GM21423 (cell line): ENCODE measurements around the gene KCNJ8.

Source experiments
- ATAC-seq: cut with Tn5 transposase; IDR thresholded peaks from one replicate; pipeline ENCODE4 v1.9.1; 2021; ENCODE audit warnings: mild to moderate bottlenecking, moderate library complexity; ENCODE audit not compliant: unreplicated experiment

The KCNJ8 gene

DNA sequence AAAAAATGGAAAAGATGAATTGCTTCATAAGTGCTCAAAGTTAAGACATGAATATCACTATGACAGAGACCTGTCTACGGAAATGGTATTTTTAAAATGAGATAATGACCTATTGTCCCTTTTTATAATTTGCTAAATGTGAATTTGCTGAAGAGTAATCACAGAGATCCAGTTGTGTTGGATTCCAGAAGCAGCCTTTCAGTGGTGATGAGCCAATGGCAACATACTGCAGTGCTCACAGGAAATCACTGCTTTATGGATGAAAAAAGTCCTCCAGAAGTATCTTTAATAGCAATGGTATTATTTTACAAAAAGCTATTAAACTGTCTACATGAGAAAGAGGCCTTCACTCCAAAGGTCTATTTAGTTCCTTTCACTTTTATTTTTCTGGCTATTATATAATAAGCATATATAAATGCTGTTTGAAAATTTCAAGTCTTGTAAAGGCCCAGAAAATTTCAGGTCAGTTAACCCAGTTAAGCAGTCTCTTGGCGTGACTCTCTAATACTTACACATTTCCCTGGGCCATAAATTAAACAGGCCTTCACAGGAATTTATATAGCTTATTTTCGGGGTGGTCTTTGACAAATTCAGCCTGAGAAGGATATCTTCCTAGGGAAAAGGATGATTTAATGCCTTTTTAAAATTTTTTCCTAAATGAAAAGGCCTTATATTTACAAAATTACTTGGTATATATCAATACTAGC lies 55.4 kb downstream of the KCNJ8 start:
- ATAC-seq: no peak

DNA sequence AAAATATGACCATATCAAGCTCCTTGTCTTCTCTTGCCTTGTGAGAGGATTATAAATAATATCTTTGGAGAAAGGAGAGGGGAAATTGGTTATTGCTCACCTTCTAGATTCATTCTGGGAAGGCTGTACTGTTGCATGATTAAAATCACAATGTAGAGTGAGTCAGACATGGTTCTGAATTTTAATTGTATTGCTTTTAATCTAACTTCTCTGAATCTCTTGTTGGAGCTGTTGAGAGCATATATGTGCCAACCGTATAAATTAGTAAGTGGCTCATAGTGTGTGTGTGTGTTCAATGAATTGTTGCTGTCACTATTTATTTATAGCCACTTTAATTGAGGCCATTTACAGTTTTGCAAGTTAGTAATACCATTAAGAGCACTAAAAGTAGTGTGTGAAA lies 56.1 kb downstream of the KCNJ8 start:
- ATAC-seq: no peak

DNA sequence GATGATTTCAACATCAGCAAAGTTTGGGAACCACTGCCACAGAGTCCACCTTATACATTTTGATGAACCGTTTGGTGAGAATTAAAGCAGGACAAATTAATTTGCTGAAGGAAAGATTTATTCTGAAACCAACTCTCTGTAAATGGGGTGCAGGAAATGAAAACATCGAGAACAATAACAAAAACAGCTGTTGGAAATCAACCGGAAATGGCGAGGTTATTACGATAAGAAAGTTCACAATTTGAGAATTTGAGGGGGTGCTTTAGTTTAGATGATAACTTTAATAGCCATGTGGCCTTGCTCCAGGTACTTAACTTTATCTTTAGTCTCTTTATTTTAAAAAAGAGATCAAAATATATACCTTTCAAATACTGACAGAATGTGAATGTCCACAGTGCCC lies 56.7 kb downstream of the KCNJ8 start:
- no peak for ATAC-seq

DNA sequence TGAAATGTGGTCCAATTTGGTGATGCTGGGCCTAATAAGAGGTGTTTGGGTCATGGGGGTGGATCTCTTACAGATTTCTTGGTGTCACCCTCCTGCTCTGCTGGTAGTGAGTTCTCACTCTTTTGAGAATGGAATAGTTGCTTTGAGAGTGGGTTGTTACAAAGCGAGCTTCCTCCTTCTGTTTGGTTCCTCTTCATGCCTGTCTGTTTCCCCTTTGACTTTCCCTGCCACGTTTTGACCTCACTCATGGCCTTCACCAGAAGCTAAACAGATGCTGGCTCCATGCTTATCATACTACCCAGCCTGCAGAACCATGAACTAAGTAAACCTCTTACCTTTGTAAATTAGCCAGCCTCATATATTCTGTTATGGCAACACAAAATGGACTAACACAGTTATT lies 59.1 kb downstream of the KCNJ8 start:
- no peak for ATAC-seq
